Measurements from ENCODE around the gene ZCCHC12.

DNA sequence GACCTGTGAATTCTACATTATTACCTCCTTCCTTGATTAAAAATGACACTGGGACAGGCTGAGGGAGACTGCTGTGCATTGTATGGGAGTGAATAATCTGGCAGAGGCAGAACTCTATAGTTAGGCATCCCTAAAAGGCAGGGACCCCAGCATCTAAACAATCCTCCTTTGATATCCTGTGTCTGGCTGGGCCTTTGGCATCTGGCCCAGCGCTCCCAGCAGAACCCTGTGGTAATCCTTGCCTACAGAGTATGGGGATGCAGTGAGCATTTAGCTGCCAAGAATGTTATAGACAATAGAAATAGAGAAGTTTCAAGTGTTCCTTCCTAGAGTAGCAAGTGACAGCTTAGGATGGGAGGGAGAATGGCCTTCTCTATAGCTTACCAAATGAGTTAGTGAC, 38.5 kb downstream of the ZCCHC12 start:
- TF ChIP-seq EZH2 (IDR thresholded peaks at IDR 0.05; ENCODE audit: insufficient read depth, poor library complexity, severe bottlenecking) = no peak
- no peak for TF ChIP-seq EZH2phosphoT487 (IDR thresholded peaks at IDR 0.05; ENCODE audit: insufficient read depth, low read depth)

Data from GM23248 (cell line).